Adrenal gland (tissue), 5 donors: ENCODE measurements around the gene OR4F15.

Experiments
- POLR2A ChIP-seq, 2 donors: fragments of 450-650 bp; IDR thresholded peaks; one replicate each; pipeline ENCODE4 v1.6.1; 2017; ENCODE audit warnings: antibody characterized with exemption in 2 of 2, mild to moderate bottlenecking in 2 of 2, moderate library complexity in 1 of 2
- TF ChIP-seq, protein P1 (sequence below), 6 experiments: fragments of 450-650 bp in 4 of 6; fragments of 200-600 bp in 2 of 6; sonication (generic) in 1 of 6; IDR thresholded peaks; 1 replicate in 5 of 6; 2 replicates in 1 of 6; pipeline versions ENCODE4 v1.5.1 to v1.8.0; 2016 to 2021; ENCODE audit warnings: antibody characterized with exemption in 6 of 6, mild to moderate bottlenecking in 2 of 6, moderate library complexity in 1 of 6
- donor health status: DM: no; HTN: no; CAD: no.

DNA sequence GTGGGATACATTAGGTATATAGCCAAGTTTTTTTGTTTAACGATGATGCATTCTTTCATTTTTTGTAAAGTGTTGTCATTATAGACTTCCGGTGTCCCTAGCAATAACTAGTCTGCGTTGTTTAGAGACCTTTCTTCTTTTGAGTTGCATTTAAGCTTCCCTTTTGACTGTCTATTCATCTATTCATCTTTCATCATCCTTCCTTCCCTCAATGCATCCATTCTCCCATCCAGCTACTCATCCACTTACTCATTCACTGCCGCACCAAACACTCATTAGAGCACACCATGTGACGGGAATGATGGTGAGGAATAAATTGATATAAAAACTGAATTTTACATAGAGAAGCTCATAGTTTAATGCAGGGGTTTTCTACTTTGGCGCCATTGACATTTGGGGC lies 32.9 kb downstream of the OR4F15 start:
- no peak for TF ChIP-seq POLR2A (IDR thresholded peaks at IDR 0.05)
- TF ChIP-seq, protein P1, sequence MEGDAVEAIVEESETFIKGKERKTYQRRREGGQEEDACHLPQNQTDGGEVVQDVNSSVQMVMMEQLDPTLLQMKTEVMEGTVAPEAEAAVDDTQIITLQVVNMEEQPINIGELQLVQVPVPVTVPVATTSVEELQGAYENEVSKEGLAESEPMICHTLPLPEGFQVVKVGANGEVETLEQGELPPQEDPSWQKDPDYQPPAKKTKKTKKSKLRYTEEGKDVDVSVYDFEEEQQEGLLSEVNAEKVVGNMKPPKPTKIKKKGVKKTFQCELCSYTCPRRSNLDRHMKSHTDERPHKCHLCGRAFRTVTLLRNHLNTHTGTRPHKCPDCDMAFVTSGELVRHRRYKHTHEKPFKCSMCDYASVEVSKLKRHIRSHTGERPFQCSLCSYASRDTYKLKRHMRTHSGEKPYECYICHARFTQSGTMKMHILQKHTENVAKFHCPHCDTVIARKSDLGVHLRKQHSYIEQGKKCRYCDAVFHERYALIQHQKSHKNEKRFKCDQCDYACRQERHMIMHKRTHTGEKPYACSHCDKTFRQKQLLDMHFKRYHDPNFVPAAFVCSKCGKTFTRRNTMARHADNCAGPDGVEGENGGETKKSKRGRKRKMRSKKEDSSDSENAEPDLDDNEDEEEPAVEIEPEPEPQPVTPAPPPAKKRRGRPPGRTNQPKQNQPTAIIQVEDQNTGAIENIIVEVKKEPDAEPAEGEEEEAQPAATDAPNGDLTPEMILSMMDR (IDR thresholded peaks at IDR 0.05): no peak
